Measurements from ENCODE around the gene KRT8.

KRT8 gene

GRCh38 chr12:52916216-52916615 lies 11.3 kb upstream of the KRT8 start:
- H3K27me3 Mint-ChIP-seq = peaks cover 2% of the 10 kb centered on the region
- no peak overlapping the region for H3K4me3 Mint-ChIP-seq
- H3K4me1 Mint-ChIP-seq (ENCODE audit: low read depth) = peaks cover 5% of the 10 kb centered on the region
- H3K36me3 Mint-ChIP-seq (ENCODE audit: low read depth) = peaks cover 6% of the 10 kb centered on the region
- H3K27ac Mint-ChIP-seq = no peak overlapping the region
- intact Hi-C loops (cut with micrococcal nuclease) = no loop called here
- peaks cover 19% of the 10 kb centered on the region for H3K9me3 Mint-ChIP-seq

DNA sequence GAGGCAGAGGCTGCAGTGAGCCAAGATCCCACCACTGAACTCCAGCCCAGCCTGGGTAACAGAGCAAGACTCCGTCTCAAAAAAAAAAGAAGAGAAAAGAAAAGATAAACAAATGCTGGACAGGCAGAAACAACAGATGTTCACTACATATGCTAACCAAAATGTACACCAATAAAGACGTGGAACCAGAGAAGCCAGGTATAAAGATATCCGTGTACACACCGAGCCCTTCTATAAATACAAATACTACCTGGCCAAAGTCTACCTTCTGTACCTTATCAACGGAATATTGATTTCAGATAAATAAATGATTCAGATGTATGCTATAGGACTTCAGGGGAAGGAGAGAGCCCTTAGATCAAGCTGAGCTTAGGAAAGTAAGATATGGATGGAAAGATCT lies 10.8 kb upstream of the KRT8 start:
- Mint-ChIP-seq H3K27me3 (peaks cover 2% of the 10 kb centered on the region), H3K27ac (no peak overlapping the region), H3K4me3 (no peak overlapping the region), H3K4me1 (ENCODE audit: low read depth) (peaks cover 5% of the 10 kb centered on the region), H3K36me3 (ENCODE audit: low read depth) (peaks cover 6% of the 10 kb centered on the region), H3K9me3 (peaks cover 19% of the 10 kb centered on the region)
- intact Hi-C loops (cut with micrococcal nuclease) = no loop called here

DNA sequence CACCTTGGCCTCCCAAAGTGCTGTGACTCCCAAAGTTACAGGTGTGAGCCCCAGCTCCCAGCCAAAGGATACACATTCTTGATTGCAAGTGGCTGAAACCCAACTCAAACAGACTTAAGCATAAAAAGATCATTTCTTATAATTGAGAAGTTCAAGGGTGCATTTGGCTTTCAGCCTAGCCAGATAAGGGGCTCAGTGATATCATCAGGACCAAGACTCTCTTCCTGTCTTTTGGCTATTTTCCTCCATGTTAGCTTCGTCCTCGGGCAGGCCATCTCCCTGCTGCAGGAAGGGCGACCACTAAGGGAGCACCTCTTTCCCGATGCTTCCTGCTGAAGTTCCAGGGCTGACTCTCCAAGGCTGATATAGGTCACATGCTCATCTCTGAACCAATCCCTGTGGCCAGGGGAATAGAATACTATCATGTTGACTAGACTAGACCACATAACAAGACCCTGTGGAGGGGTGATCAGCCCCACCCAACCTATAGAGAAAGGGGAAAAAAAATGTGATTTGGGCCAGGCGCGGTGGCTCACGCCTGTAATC lies 9.8 kb upstream of the KRT8 start:
- H3K27me3 Mint-ChIP-seq = peaks cover 4% of the 10 kb centered on the region
- no peak overlapping the region for H3K27ac Mint-ChIP-seq
- peaks cover 10% of the 10 kb centered on the region for H3K4me1 Mint-ChIP-seq (ENCODE audit: low read depth)
- H3K4me3 Mint-ChIP-seq = no peak overlapping the region
- intact Hi-C loops (cut with micrococcal nuclease) = no loop called here
- peaks cover 19% of the 10 kb centered on the region for H3K9me3 Mint-ChIP-seq
- peaks cover 6% of the 10 kb centered on the region for H3K36me3 Mint-ChIP-seq (ENCODE audit: low read depth)

GRCh38 chr12:52913431-52913821 lies 8.6 kb upstream of the KRT8 start:
- Mint-ChIP-seq H3K4me3 (no peak overlapping the region), H3K36me3 (ENCODE audit: low read depth) (peaks cover 6% of the 10 kb centered on the region), H3K4me1 (ENCODE audit: low read depth) (peaks cover 13% of the 10 kb centered on the region), H3K27me3 (peaks cover 6% of the 10 kb centered on the region), H3K27ac (no peak overlapping the region), H3K9me3 (peaks cover 12% of the 10 kb centered on the region)
- intact Hi-C loops (cut with micrococcal nuclease) = no loop called here

DNA sequence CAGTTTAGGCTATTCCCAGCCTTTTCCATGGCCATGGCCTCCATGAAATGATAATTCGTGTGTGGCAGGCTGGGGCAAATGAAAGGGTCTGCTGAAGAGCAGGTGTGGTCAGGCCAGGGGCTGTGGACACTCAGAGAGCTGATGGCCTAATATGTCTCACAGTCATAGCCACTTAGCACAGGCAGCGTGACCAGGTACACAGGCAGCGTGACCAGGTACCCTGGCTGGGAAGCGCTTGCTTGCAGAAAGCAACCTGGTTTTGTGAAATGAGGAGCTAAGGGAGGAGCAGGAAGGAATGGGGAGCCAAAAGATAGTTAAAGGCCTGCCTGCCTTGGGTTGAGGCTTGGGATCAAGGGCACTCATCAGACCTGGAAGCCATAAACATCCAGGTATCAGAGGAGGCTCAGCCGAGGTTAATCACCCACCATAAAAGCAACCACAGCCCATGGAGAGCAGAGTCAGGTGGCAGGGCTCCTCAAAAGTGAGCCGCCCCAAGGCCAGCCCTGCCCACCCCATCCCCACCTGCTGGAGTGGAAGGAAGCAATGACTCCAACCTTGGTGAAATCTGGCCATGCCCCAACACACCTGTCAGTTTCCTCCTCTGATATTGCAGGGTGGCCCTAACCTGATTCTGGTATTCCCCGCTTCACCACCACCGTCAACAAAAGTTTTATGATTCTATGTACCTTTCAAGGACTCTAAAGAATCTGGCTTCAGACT lies 8.0 kb upstream of the KRT8 start:
- Mint-ChIP-seq H3K27me3 (peaks cover 9% of the 10 kb centered on the region), H3K9me3 (peaks cover 6% of the 10 kb centered on the region), H3K4me3 (no peak overlapping the region), H3K36me3 (ENCODE audit: low read depth) (peaks cover 4% of the 10 kb centered on the region), H3K27ac (no peak overlapping the region), H3K4me1 (ENCODE audit: low read depth) (peaks cover 17% of the 10 kb centered on the region)
- intact Hi-C loops (cut with micrococcal nuclease) = no loop called here

DNA sequence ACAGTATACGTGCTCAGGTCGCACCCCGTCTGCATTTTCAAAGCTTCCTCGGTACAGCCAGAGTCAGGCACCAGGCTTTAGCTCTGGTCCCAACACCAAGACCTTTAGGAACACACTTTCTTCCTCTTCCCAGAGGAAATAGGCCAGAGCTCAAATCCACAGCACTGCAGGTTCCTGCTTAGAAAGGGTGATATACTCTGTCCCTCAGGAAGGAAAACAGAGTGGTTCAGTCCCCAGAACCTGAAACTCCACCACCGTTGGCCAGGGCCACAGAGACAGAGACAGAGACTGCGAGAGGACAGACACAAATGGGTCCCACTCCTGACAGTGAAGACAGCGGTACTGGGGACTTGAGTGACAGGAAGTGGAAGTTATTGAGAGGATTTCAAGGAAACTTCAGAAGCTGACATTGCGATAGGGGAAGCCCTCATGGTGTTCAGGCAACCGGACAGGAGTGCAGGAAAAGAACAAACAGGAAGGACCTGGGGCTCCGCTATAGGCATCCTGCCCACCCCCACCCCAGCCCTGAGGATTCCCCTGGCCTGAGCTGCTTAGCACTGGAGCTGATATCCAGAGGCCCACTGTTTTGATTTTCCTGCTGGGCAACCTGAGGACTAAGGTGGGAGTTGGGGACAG lies 5.5 kb upstream of the KRT8 start:
- intact Hi-C loops (cut with micrococcal nuclease) = no loop called here
- H3K9me3 Mint-ChIP-seq = no peaks in the 10 kb centered on the region
- H3K27me3 Mint-ChIP-seq = peaks cover 9% of the 10 kb centered on the region
- peaks cover 27% of the 10 kb centered on the region for H3K4me1 Mint-ChIP-seq (ENCODE audit: low read depth)
- H3K4me3 Mint-ChIP-seq = no peak overlapping the region
- H3K36me3 Mint-ChIP-seq (ENCODE audit: low read depth) = no peaks in the 10 kb centered on the region
- no peak overlapping the region for H3K27ac Mint-ChIP-seq

DNA sequence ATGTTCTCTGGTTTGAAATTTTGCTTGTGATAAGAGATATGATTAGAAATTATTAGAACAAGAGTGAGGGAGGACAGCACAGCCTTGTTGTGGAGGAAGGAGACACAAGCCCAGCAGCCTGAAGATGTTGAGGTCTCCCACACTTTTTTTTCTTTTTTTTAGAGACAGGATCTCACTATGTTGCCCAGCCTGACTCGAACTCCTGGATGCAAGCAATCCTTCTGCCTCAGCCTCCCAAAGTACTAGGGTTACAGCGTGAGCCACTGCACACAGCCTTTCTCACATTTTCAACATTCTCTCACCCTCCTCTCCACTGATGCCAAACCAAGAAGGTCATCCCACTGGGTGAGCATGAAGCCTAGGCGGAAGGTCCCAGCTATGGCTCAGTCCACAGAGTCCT lies 4.9 kb upstream of the KRT8 start:
- H3K4me1 Mint-ChIP-seq (ENCODE audit: low read depth) = peaks cover 27% of the 10 kb centered on the region
- H3K27me3 Mint-ChIP-seq = peaks cover 9% of the 10 kb centered on the region
- H3K27ac Mint-ChIP-seq = no peak overlapping the region
- H3K9me3 Mint-ChIP-seq = no peaks in the 10 kb centered on the region
- H3K4me3 Mint-ChIP-seq = no peak overlapping the region
- H3K36me3 Mint-ChIP-seq (ENCODE audit: low read depth) = no peaks in the 10 kb centered on the region
- intact Hi-C loops (cut with micrococcal nuclease) = no loop called here

- intact Hi-C loops (cut with micrococcal nuclease) = no loop called here
- Mint-ChIP-seq H3K36me3 (ENCODE audit: low read depth) (no peaks in the 10 kb centered on the region), H3K9me3 (no peaks in the 10 kb centered on the region), H3K27me3 (peaks cover 9% of the 10 kb centered on the region), H3K27ac (no peak overlapping the region), H3K4me3 (no peak overlapping the region), H3K4me1 (ENCODE audit: low read depth) (peaks cover 27% of the 10 kb centered on the region)
Observed at GRCh38 chr12:52909331-52909730, 4.5 kb upstream of the KRT8 start.

DNA sequence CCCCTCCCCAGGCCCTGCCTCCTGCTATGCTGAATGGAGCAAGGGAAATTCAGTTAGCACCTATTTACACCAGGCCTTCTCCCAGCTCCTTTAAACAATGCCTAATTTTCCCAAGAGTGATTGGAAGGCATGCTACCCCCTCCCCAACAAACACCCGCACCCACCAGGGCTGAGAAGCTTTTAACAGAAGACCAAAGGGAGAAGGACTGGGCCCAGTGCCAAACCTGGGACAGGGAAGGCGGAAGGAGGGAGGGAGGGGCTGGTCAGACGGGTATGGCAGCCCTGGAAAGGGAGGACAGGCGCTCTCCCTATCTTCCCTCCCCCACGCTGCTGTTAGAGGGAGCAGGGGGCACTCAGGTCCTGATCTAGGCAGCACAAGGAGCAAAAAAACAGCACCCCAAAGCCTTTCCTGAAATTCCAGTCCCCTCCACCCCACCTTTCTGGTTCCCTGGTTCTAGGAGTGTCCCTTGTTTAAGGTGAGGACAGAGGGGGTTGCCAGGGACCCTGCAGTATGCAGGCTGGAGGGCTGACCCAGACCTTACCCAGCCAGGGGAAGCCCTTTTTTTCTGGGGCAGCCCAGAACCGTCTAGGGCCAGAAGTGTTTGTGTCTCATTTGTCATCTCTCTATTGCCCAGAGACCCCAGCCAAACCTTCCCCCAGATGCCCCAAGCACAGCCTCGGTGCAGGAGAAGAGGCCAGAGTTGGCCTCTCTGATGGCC lies 2.4 kb upstream of the KRT8 start:
- Mint-ChIP-seq H3K4me1 (ENCODE audit: low read depth) (peaks cover 30% of the 10 kb centered on the region), H3K36me3 (ENCODE audit: low read depth) (no peaks in the 10 kb centered on the region), H3K9me3 (no peaks in the 10 kb centered on the region), H3K27ac (no peak overlapping the region), H3K27me3 (peaks cover 7% of the 10 kb centered on the region), H3K4me3 (no peak overlapping the region)
- intact Hi-C loops (cut with micrococcal nuclease) = no loop called here

DNA sequence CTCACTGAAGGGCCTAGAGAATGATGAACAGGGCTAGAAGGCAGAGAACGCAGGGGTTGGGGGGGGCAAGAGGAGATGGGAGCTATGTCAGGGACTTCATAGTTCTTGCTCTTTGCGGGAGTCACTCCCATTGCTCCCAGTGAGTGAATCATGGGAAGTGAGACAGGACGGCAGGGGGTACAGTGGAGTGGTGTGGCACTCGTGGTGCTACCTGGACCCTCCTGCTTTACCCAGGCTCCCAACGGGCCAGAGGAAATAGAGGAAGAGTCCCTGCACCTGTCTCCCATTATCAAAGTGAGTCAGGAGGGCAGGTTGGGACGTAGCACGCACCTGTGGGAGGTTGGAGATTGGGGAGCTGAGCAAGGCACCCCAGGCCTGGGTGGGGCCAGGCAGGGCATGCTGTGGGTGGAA lies 1.3 kb upstream of the KRT8 start:
- intact Hi-C loops (cut with micrococcal nuclease) = no loop called here
- Mint-ChIP-seq H3K4me1 (ENCODE audit: low read depth) (peaks cover 30% of the 10 kb centered on the region), H3K4me3 (no peak overlapping the region), H3K27me3 (peaks cover 7% of the 10 kb centered on the region), H3K36me3 (ENCODE audit: low read depth) (no peaks in the 10 kb centered on the region), H3K9me3 (no peaks in the 10 kb centered on the region), H3K27ac (no peak overlapping the region)

DNA sequence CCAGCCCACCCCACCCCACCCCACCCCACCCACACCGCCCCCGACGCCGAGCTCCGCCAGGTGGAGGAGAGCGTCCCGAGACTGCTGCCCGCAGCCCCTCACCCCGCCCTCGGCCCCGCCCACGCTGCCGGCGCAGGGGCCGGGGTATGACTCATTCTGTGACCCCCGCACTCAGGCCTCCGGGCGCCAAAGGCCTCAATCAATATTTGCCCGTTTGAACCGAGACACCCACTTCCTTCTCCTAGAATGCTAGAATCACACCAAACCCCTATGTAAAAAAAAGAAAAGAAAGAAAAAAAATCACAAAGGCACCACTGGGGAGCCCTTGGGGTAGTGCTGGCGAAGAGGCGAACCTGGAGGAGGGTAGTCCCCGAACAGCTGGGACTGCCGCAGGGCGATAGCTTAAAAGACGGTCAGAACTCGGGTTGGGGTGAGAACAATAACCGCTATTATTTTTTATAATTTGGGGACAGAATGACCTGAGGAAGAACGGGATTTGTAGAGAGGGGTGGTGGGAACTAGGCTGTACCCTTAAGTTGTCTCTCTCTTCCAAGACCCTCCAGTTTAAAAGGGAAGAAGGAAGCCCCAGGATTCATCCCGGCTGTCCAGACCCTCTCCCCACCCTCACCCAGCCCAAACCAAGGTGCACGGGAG lies 894 bp downstream of the KRT8 start:
- H3K27me3 Mint-ChIP-seq = peaks cover 4% of the 10 kb centered on the region

GRCh38 chr12:52903285-52903854 lies 1.5 kb downstream of the KRT8 start:
- Mint-ChIP-seq H3K9me3 (no peaks in the 10 kb centered on the region), H3K4me1 (ENCODE audit: low read depth) (peaks cover 22% of the 10 kb centered on the region), H3K27ac (peak overlapping the region; percentile 66), H3K27me3 (peaks cover 2% of the 10 kb centered on the region), H3K4me3 (peak overlapping the region; percentile 70), H3K36me3 (ENCODE audit: low read depth) (no peaks in the 10 kb centered on the region)
- intact Hi-C loops (cut with micrococcal nuclease) = no loop called here

More for the DNA sequence above, 894 bp downstream of the KRT8 start:
- intact Hi-C loops (cut with micrococcal nuclease) = no loop called here
- Mint-ChIP-seq H3K4me3 (peak overlapping the region; percentile 68), H3K4me1 (ENCODE audit: low read depth) (peaks cover 25% of the 10 kb centered on the region), H3K9me3 (no peaks in the 10 kb centered on the region), H3K27ac (peak overlapping the region; percentile 66), H3K36me3 (ENCODE audit: low read depth) (no peaks in the 10 kb centered on the region)

DNA sequence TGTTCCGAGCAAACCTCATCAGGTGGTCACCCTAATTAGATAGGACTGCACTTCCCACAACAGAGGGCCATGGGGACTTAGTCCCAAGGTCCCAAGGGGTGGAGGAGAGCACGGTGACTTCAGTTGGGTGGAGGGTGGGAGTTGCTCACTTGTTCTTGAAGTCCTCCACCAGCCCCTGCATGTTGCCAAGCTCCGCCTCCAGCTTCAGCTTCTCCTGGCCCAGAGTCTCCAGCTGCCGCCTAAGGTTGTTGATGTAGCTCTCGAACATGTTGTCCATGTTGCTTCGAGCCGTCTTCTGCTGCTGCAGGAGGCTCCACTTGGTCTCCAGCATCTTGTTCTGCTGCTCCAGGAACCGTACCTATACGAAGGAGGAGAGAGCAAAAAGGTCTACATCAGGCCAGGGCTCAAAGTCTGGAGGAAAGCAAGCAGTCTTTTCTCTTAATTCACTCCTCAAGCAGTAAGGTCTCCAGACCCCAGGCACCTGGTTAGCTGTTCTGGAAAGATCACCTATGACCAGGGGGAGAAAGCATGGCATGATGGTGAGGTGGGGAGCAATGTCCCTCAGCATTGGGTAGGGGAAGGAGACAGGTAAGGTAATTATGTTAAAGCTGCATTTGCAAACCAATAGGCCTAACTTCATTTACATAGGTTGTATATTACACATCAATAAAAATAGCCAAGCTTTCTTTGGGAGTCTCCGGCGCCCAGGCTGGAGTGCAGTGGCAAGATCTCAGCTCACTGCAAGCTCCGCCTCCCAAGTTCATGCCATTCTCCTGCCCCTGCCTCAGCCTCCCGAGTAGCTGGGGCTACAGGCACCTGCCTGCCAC lies 2.9 kb downstream of the KRT8 start:
- intact Hi-C loops (cut with micrococcal nuclease) = no loop called here
- H3K9me3 Mint-ChIP-seq = no peaks in the 10 kb centered on the region
- no peak overlapping the region for H3K27ac Mint-ChIP-seq

More for the DNA sequence above, 2.9 kb downstream of the KRT8 start:
- H3K27me3 Mint-ChIP-seq = no peaks in the 10 kb centered on the region
- peaks cover 8% of the 10 kb centered on the region for H3K4me1 Mint-ChIP-seq (ENCODE audit: low read depth)
- no peak overlapping the region for H3K4me3 Mint-ChIP-seq
- H3K36me3 Mint-ChIP-seq (ENCODE audit: low read depth) = no peaks in the 10 kb centered on the region
